HCT116 (cell line): ENCODE measurements around the gene DLG2. TPM values are rescaled to one million over a fixed set of nuclear protein-coding genes. Genes with fewer than 3 reads are reported as not detected.

Source experiments
- ATAC-seq: fragments of 200-7000 bp; cut with Tn5 transposase; 2 replicates; pipeline ENCODE4 v1.9.1; 2020; ENCODE audit warnings: mild to moderate bottlenecking, moderate library complexity
- BruUV-seq: library from RNA; stranded (reverse); fragments of 400-500 nt; replicated peaks from 2 replicates; lab custom pipeline; 2021; lab: Mats Ljungman, UMichigan
- CTCF ChIA-PET: fragments of 300-600 bp; sonication (Branson Sonifier 250); formaldehyde crosslinking; loops from one replicate; lab custom pipeline; 2021; ENCODE audit warnings: antibody characterized with exemption; lab: Charles Lee
- POLR2A ChIA-PET: fragments of 300-600, 350-600 bp; sonication (Branson Sonifier 250); formaldehyde crosslinking; loops from one replicate; lab custom pipeline; 2021; ENCODE audit warnings: antibody characterized with exemption; lab: Charles Lee
- RAD21 ChIA-PET, 2 experiments: fragments of 300-600 bp; sonication (Branson Sonifier 250); formaldehyde crosslinking; loops; one replicate each; lab custom pipeline; 2023; ENCODE audit warnings: low total read pairs in 2 of 2; ENCODE audit not compliant: uncharacterized antibody in 2 of 2, unreplicated experiment in 2 of 2, low non-redundant PET in 1 of 2; lab: Charles Lee
- DNase-seq: peaks from one replicate; pipeline ENCODE4 v3.0.0-alpha.2; 2010; ENCODE audit warnings: low read depth, low spot score
- H2AFZ ChIP-seq: fragments of 200-600 bp; shearing (Covaris generic), sonication (generic); 2 replicates; pipeline ENCODE4 v1.6.1; 2017; ENCODE audit warnings: low read depth, mixed run types, mixed read lengths, antibody characterized with exemption, low read length; ENCODE audit not compliant: poor library complexity, severe bottlenecking
- H3K27ac ChIP-seq: 2 replicates; pipeline ENCODE4 v1.5.1; 2012; ENCODE audit warnings: low read depth, low read length
- H3K27me3 ChIP-seq: fragments of 200-600 bp; sonication (generic); 2 replicates; pipeline ENCODE4 v1.6.1; 2016; ENCODE audit warnings: mixed run types, low read length, mixed read lengths; ENCODE audit not compliant: insufficient read depth
- H3K36me3 ChIP-seq, 2 experiments: fragments of 200-500 bp in 1 of 2; fragments of 200-600 bp in 1 of 2; sonication (Bioruptor generic) in 1 of 2; sonication (generic) in 1 of 2; 2 replicates each; pipeline versions ENCODE4 v1.5.1 to v1.6.1; 2014 to 2016; ENCODE audit warnings: low read length in 2 of 2, inconsistent platforms in 1 of 2, mixed read lengths in 1 of 2, mixed run types in 1 of 2; ENCODE audit not compliant: insufficient read depth in 2 of 2, control insufficient read depth in 1 of 2
- H3K4me1 ChIP-seq, 2 experiments: fragments of 200-600 bp in 1 of 2; sonication (generic) in 1 of 2; 2 replicates each; pipeline versions ENCODE4 v1.5.1 to v1.6.1; 2012 to 2017; ENCODE audit warnings: low read length in 2 of 2, inconsistent platforms in 1 of 2, mild to moderate bottlenecking in 1 of 2, mixed read lengths in 1 of 2, mixed run types in 1 of 2, moderate library complexity in 1 of 2; ENCODE audit not compliant: insufficient read depth in 2 of 2, control insufficient read depth in 1 of 2
- H3K4me2 ChIP-seq: fragments of 200-600 bp; sonication (generic); 2 replicates; pipeline ENCODE4 v1.6.1; 2017; ENCODE audit warnings: mixed run types, low read length, mixed read lengths
- H3K4me3 ChIP-seq, 2 experiments: fragments of 200-600 bp in 1 of 2; sonication (generic) in 1 of 2; replicated peaks in 1 of 2; 2 replicates each; pipeline ENCODE4 v1.5.1; 2011 to 2016; ENCODE audit warnings: low read length in 2 of 2, control low read depth in 1 of 2, low read depth in 1 of 2, mild to moderate bottlenecking in 1 of 2, mixed read lengths in 1 of 2, mixed run types in 1 of 2
- H3K79me2 ChIP-seq: fragments of 200-600 bp; sonication (generic); 2 replicates; pipeline ENCODE4 v1.6.1; 2017; ENCODE audit warnings: mild to moderate bottlenecking, mixed run types, low read length, moderate library complexity, mixed read lengths; ENCODE audit not compliant: insufficient read depth
- H3K9ac ChIP-seq: fragments of 200-600 bp; sonication (generic); 2 replicates; pipeline ENCODE4 v1.6.1; 2016; ENCODE audit warnings: low read length, mixed read lengths
- H3K9me2 ChIP-seq: fragments of 200-600 bp; sonication (generic), shearing (Covaris generic); 2 replicates; pipeline ENCODE4 v1.6.1; 2017; ENCODE audit warnings: mixed run types, mild to moderate bottlenecking, moderate library complexity; ENCODE audit not compliant: insufficient read depth
- H3K9me3 ChIP-seq, 2 experiments: fragments of 200-500 bp in 1 of 2; fragments of 200-600 bp in 1 of 2; sonication (Bioruptor generic) in 1 of 2; sonication (generic) in 1 of 2; 2 replicates each; pipeline ENCODE4 v1.6.1; 2014 to 2017; ENCODE audit warnings: low read length in 2 of 2, mixed read lengths in 2 of 2, inconsistent platforms in 1 of 2, low read depth in 1 of 2, mild to moderate bottlenecking in 1 of 2, mixed run types in 1 of 2, moderate library complexity in 1 of 2; ENCODE audit not compliant: control insufficient read depth in 1 of 2, insufficient read depth in 1 of 2
- H4K20me1 ChIP-seq: fragments of 200-600 bp; sonication (generic), shearing (Covaris generic); 2 replicates; pipeline ENCODE4 v1.6.1; 2017; ENCODE audit warnings: mixed run types, mild to moderate bottlenecking, moderate library complexity; ENCODE audit not compliant: insufficient read depth
- ELF1 ChIP-seq: IDR thresholded peaks from 2 replicates; pipeline ENCODE4 v1.6.1; 2012; ENCODE audit warnings: low read depth, borderline replicate concordance
- EZH2 ChIP-seq: fragments of 200-600 bp; sonication (generic); IDR thresholded peaks from 2 replicates; pipeline ENCODE4 v1.6.1; 2017; ENCODE audit warnings: antibody characterized with exemption, mixed run types
- MAX ChIP-seq: IDR thresholded peaks from 2 replicates; pipeline ENCODE4 v1.6.1; 2012
- TCF7L2 ChIP-seq: IDR thresholded peaks from 2 replicates; pipeline ENCODE4 v1.7.0; 2011; ENCODE audit warnings: borderline replicate concordance, inconsistent platforms; ENCODE audit not compliant: insufficient read depth, insufficient read length; ENCODE audit errors: extremely low read depth
- YY1 ChIP-seq: IDR thresholded peaks from 2 replicates; pipeline ENCODE4 v1.6.1; 2011; ENCODE audit warnings: low read length, low read depth, moderate library complexity, mild to moderate bottlenecking; ENCODE audit not compliant: insufficient replicate concordance; ENCODE audit errors: extremely low read depth
- intact Hi-C: fragments of 100-400 bp; cut with micrococcal nuclease; formaldehyde crosslinking; loops from 2 replicates; pipeline ENCODE4 v1.10.0; 2022
- total RNA-seq: library from RNA; stranded (reverse); gene quantifications from one replicate; pipeline ENCODE4 v1.2.1, GENCODE V29; 2021; ENCODE audit not compliant: unreplicated experiment
- TF ChIP-seq, protein P1 (sequence below), 3 experiments: fragments of 200-600 bp in 1 of 3; sonication (generic) in 1 of 3; IDR thresholded peaks in 2 of 3; conservative IDR thresholded peaks in 1 of 3; 2 replicates each; pipeline ENCODE4 v1.5.1; 2012 to 2017; ENCODE audit warnings: low read depth in 2 of 3, low read length in 2 of 3, antibody characterized with exemption in 1 of 3, borderline replicate concordance in 1 of 3, control low read depth in 1 of 3, mild to moderate bottlenecking in 1 of 3, mixed read lengths in 1 of 3, mixed run types in 1 of 3, moderate library complexity in 1 of 3; ENCODE audit not compliant: insufficient read depth in 1 of 3

The DLG2 gene
- total RNA-seq, 1 experiment from 2014 or later = 2.4 TPM

DNA sequence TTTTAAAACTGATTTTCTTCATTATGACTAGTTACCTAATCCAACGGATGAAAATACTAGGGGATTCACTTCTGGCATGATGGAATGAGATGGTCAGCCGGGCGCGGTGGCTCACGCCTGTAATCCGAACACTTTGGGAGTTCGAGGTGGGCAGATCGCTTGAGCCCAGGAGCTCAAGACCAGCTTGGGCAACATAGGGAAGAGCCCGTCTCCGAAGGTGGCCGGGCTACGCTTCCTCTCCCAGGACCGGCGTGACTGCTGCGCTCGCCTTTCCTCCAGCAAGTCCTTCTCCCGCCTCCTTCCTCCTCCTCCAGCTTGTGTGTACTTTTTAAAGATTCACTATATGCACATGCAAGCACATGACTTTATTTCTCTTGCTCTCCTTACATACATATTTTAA lies 1835.6 kb downstream of the DLG2 start (continued):
- TF ChIP-seq, protein P1, sequence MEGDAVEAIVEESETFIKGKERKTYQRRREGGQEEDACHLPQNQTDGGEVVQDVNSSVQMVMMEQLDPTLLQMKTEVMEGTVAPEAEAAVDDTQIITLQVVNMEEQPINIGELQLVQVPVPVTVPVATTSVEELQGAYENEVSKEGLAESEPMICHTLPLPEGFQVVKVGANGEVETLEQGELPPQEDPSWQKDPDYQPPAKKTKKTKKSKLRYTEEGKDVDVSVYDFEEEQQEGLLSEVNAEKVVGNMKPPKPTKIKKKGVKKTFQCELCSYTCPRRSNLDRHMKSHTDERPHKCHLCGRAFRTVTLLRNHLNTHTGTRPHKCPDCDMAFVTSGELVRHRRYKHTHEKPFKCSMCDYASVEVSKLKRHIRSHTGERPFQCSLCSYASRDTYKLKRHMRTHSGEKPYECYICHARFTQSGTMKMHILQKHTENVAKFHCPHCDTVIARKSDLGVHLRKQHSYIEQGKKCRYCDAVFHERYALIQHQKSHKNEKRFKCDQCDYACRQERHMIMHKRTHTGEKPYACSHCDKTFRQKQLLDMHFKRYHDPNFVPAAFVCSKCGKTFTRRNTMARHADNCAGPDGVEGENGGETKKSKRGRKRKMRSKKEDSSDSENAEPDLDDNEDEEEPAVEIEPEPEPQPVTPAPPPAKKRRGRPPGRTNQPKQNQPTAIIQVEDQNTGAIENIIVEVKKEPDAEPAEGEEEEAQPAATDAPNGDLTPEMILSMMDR (IDR thresholded peaks at IDR 0.05 in 2 of 3, conservative IDR thresholded peaks at IDR 0.05 in 1 of 3; ENCODE audit: borderline replicate concordance in 1 of 3, insufficient read depth in 1 of 3, low read depth in 2 of 3, low read length in 2 of 3) = no peak
- no peak for TF ChIP-seq MAX
- TF ChIP-seq TCF7L2 = no peak
- TF ChIP-seq ELF1 = no peak
- no peak for TF ChIP-seq EZH2

GRCh38 chr11:83785942-83786341 lies 1841.2 kb downstream of the DLG2 start:
- ATAC-seq (no peak), DNase-seq (no peak)
- RAD21 ChIA-PET = no interaction called here
- Histone ChIP-seq H3K9me3 (no peaks in the 10 kb centered on the region), H3K27ac (no peak overlapping the region), H3K36me3 (no peaks in the 10 kb centered on the region), H3K4me1 (no peaks in the 10 kb centered on the region), H3K4me3 (no peak overlapping the region), H3K4me2 (no peak overlapping the region), H2AFZ (no peak overlapping the region), H3K9ac (no peak overlapping the region), H3K27me3 (peaks cover 3% of the 10 kb centered on the region; the same call in 1 of the 2 replicates), H3K9me2 (no peaks in the 10 kb centered on the region), H3K79me2 (no peaks in the 10 kb centered on the region), H4K20me1 (no peaks in the 10 kb centered on the region)
- POLR2A ChIA-PET = no interaction called here
- no TSS peak for BruUV-seq
- intact Hi-C loops = no loop called here
- no peak for TF ChIP-seq ELF1
- no peak for TF ChIP-seq YY1
- CTCF ChIA-PET = no interaction called here
